ENCODE data around the gene ADGRV1. TPM values are rescaled to one million over a fixed set of nuclear protein-coding genes. Genes with fewer than 3 reads are reported as not detected.

ADGRV1 gene
- total RNA-seq, 1 experiment from 2014 or later = 64.8 TPM

GRCh38 chr5:90514520-90514919 is 44.1 kb upstream of the ADGRV1 start:
- H3K27ac ChIP-seq (ENCODE audit: insufficient read length, low read depth, low read length) = no peak overlapping the region
- H4K91ac ChIP-seq (ENCODE audit: insufficient read length, low read depth, low read length) = no peak overlapping the region
- no peak overlapping the region for H2BK15ac ChIP-seq (ENCODE audit: low read depth, low read length)
- H3K23ac ChIP-seq (ENCODE audit: insufficient read length, low read depth, low read length) = no peak overlapping the region
- Mint-ChIP-seq H3K36me3 (ENCODE audit: insufficient read depth in 1 of 3, low read depth in 3 of 3) (peaks cover 11 to 38% (median 20%) of the 10 kb centered on the region in 3 experiments; a peak in 6 of 7 replicates), H3K27ac (peak overlapping the region in 2 of 3 experiments; percentile 78 to 92; a peak in 4 of 7 replicates), H3K9me3 (no peaks in the 10 kb centered on the region), H3K27me3 (ENCODE audit: low read depth) (no peaks in the 10 kb centered on the region), H3K4me3 (no peak overlapping the region), H3K4me1 (no peaks in the 10 kb centered on the region)
- no peak overlapping the region for H4K8ac ChIP-seq (replicated peaks; ENCODE audit: insufficient read length, low read depth, low read length)
- no peak overlapping the region for H3K14ac ChIP-seq (ENCODE audit: insufficient read depth, low read length)
- no peaks in the 10 kb centered on the region for H3K79me2 ChIP-seq (ENCODE audit: insufficient read depth, low read length)
- H4K5ac ChIP-seq (ENCODE audit: insufficient read length, low read depth, low read length) = no peak overlapping the region
- no peak overlapping the region for H2AFZ ChIP-seq (ENCODE audit: low read length)
- no peak overlapping the region for H3K56ac ChIP-seq (ENCODE audit: insufficient read length, low read depth, low read length)
- H3K23me2 ChIP-seq (ENCODE audit: insufficient read length, low read depth, low read length, poor library complexity, severe bottlenecking) = no peaks in the 10 kb centered on the region
- no peak overlapping the region for H3K9ac ChIP-seq (ENCODE audit: extremely low read depth, insufficient read length, low read length)
- H2BK12ac ChIP-seq (ENCODE audit: insufficient read length, low read depth, low read length) = no peak overlapping the region
- H2BK5ac ChIP-seq (ENCODE audit: insufficient read length, low read length) = no peak overlapping the region
- no peak overlapping the region for H3T11ph ChIP-seq (ENCODE audit: low read length)
- TF ChIP-seq CTCF (conservative IDR thresholded peaks at IDR 0.05) = no peak
- no peak overlapping the region for H3K18ac ChIP-seq (ENCODE audit: insufficient read length, low read depth, low read length)
- no peak overlapping the region for H2BK120ac ChIP-seq (ENCODE audit: low read depth, low read length, poor library complexity, severe bottlenecking)
- H3K4me1 ChIP-seq (ENCODE audit: insufficient read depth, low read length) = no peaks in the 10 kb centered on the region
- WGBS (ENCODE audit: extremely low coverage, insufficient read length, low lambda C conversion rate) = no CpG with 5 or more reads among the region's 3 CpGs
- no peak overlapping the region for H2AK5ac ChIP-seq (ENCODE audit: insufficient read length, low read length)
- H3K4me2 ChIP-seq (ENCODE audit: insufficient read depth, insufficient read length, low read length) = no peak overlapping the region
- H4K20me1 ChIP-seq (ENCODE audit: control insufficient read depth, insufficient read depth, insufficient read length) = no peaks in the 10 kb centered on the region
- H3K4ac ChIP-seq (ENCODE audit: low read depth, low read length) = no peak overlapping the region
- no peaks in the 10 kb centered on the region for H3K27me3 ChIP-seq (ENCODE audit: insufficient read depth, low read length)
- H3K9me3 ChIP-seq (ENCODE audit: control insufficient read depth, low read depth, low read length) = no peaks in the 10 kb centered on the region
- DNase-seq = no peak
- no peaks in the 10 kb centered on the region for H3K79me1 ChIP-seq (ENCODE audit: insufficient read depth, low read depth, low read length, poor library complexity, severe bottlenecking)
- H2BK20ac ChIP-seq (ENCODE audit: low read depth, low read length, poor library complexity, severe bottlenecking) = no peak overlapping the region

Measured in H9 (cell line).